ENCODE measurements around the gene ZBTB7C.

- no peak for TF ChIP-seq CTCF (IDR thresholded peaks at IDR 0.05)
- TF ChIP-seq, protein P1, sequence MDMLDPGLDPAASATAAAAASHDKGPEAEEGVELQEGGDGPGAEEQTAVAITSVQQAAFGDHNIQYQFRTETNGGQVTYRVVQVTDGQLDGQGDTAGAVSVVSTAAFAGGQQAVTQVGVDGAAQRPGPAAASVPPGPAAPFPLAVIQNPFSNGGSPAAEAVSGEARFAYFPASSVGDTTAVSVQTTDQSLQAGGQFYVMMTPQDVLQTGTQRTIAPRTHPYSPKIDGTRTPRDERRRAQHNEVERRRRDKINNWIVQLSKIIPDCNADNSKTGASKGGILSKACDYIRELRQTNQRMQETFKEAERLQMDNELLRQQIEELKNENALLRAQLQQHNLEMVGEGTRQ (IDR thresholded peaks at IDR 0.05; ENCODE audit: borderline replicate concordance, low read depth, low read length), result no peak
- no peak for TF ChIP-seq ZBTB33 (IDR thresholded peaks at IDR 0.05; ENCODE audit: borderline replicate concordance, low read depth)
- no peak for TF ChIP-seq MAX (IDR thresholded peaks at IDR 0.05; ENCODE audit: low read depth)
Observed at GRCh38 chr18:47985866-47986265, 423.3 kb downstream of the ZBTB7C start.

Measured in SK-N-SH (cell line).